Trophoblast cell (in vitro differentiated cells and primary cell): ENCODE results near the gene SPPL2A.

ENCODE experiments used
- DNase-seq, 2 donors: peaks; one replicate each; pipeline ENCODE4 v3.0.0-alpha.2; 2016
- H2AFZ ChIP-seq: 2 replicates; pipeline ENCODE4 v1.6.1; 2013; ENCODE audit warnings: low read length, moderate library complexity, mild to moderate bottlenecking; ENCODE audit not compliant: insufficient read depth, poor library complexity
- H2AK5ac ChIP-seq: 2 replicates; pipeline ENCODE4 v1.6.1; 2013; ENCODE audit warnings: mild to moderate bottlenecking, low read length
- H2BK120ac ChIP-seq: 2 replicates; pipeline ENCODE4 v1.6.1; 2013; ENCODE audit warnings: low read length, mild to moderate bottlenecking, moderate library complexity; ENCODE audit not compliant: insufficient read depth, poor library complexity
- H2BK12ac ChIP-seq: 2 replicates; pipeline ENCODE4 v1.6.1; 2013; ENCODE audit warnings: mild to moderate bottlenecking, low read length, moderate library complexity
- H2BK5ac ChIP-seq: 2 replicates; pipeline ENCODE4 v1.6.1; 2013; ENCODE audit warnings: low read length, low read depth, moderate library complexity, mild to moderate bottlenecking; ENCODE audit not compliant: poor library complexity
- H3K14ac ChIP-seq: 2 replicates; pipeline ENCODE4 v1.6.1; 2013; ENCODE audit warnings: mild to moderate bottlenecking, low read length
- H3K18ac ChIP-seq: 2 replicates; pipeline ENCODE4 v1.6.1; 2013; ENCODE audit warnings: mild to moderate bottlenecking, low read length
- H3K23ac ChIP-seq: 2 replicates; pipeline ENCODE4 v1.6.1; 2013; ENCODE audit warnings: low read length
- H3K27ac ChIP-seq: 2 replicates; pipeline ENCODE4 v1.5.1; 2013; ENCODE audit warnings: low read depth, mild to moderate bottlenecking, inconsistent platforms, low read length, moderate library complexity
- H3K27me3 ChIP-seq: 2 replicates; pipeline ENCODE4 v1.6.1; 2013; ENCODE audit warnings: inconsistent platforms, mild to moderate bottlenecking, low read length, moderate library complexity; ENCODE audit not compliant: insufficient read depth
- H3K36me3 ChIP-seq, 2 experiments: 1 replicate in 1 of 2; 2 replicates in 1 of 2; pipeline ENCODE4 v1.6.1; 2013; ENCODE audit warnings: low read length in 2 of 2, mild to moderate bottlenecking in 2 of 2, moderate library complexity in 1 of 2; ENCODE audit not compliant: insufficient read depth in 2 of 2, control insufficient read depth in 1 of 2
- H3K4ac ChIP-seq: 2 replicates; pipeline ENCODE4 v1.6.1; 2013; ENCODE audit warnings: low read depth, mild to moderate bottlenecking, low read length, moderate library complexity
- H3K4me1 ChIP-seq, 2 experiments: 1 replicate in 1 of 2; 2 replicates in 1 of 2; pipeline ENCODE4 v1.6.1; 2013; ENCODE audit warnings: low read length in 2 of 2, mild to moderate bottlenecking in 2 of 2, moderate library complexity in 1 of 2; ENCODE audit not compliant: insufficient read depth in 2 of 2, control insufficient read depth in 1 of 2
- H3K4me2 ChIP-seq: 2 replicates; pipeline ENCODE4 v1.6.1; 2013; ENCODE audit warnings: inconsistent platforms, mild to moderate bottlenecking, low read length, moderate library complexity
- H3K4me3 ChIP-seq: 2 replicates; pipeline ENCODE4 v1.5.1; 2013; ENCODE audit warnings: mild to moderate bottlenecking, low read depth, low read length, inconsistent platforms
- H3K79me1 ChIP-seq: one replicate; pipeline ENCODE4 v1.6.1; 2013; ENCODE audit warnings: low read length
- H3K79me2 ChIP-seq: 2 replicates; pipeline ENCODE4 v1.6.1; 2013; ENCODE audit warnings: low read length, mild to moderate bottlenecking; ENCODE audit not compliant: control insufficient read depth, insufficient read depth, poor library complexity
- H3K9ac ChIP-seq: 2 replicates; pipeline ENCODE4 v1.6.1; 2013; ENCODE audit warnings: mild to moderate bottlenecking, low read length
- H3K9me3 ChIP-seq: 2 replicates; pipeline ENCODE4 v1.6.1; 2013; ENCODE audit warnings: low read depth, mild to moderate bottlenecking, control low read depth, inconsistent platforms, low read length; ENCODE audit not compliant: insufficient read depth
- H4K12ac ChIP-seq: 2 replicates; pipeline ENCODE4 v1.6.1; 2013; ENCODE audit warnings: low read depth, mild to moderate bottlenecking, low read length, moderate library complexity
- H4K8ac ChIP-seq: 2 replicates; pipeline ENCODE4 v1.6.1; 2013; ENCODE audit warnings: low read depth, mild to moderate bottlenecking, low read length, moderate library complexity
- H4K91ac ChIP-seq: one replicate; pipeline ENCODE4 v1.6.1; 2013; ENCODE audit warnings: low read depth, mild to moderate bottlenecking, low read length, moderate library complexity
- WGBS: extraction: QIAGEN DNeasy Blood & Tissue Kit; methylation state at CpG from one replicate; pipeline ENCODE4 v1.1.7; 2013; ENCODE audit warnings: missing lambda C conversion rate; ENCODE audit not compliant: insufficient read length, insufficient coverage; ENCODE audit errors: extremely low coverage; 5-methylcytosine and 5-hydroxymethylcytosine counted together

SPPL2A gene

DNA sequence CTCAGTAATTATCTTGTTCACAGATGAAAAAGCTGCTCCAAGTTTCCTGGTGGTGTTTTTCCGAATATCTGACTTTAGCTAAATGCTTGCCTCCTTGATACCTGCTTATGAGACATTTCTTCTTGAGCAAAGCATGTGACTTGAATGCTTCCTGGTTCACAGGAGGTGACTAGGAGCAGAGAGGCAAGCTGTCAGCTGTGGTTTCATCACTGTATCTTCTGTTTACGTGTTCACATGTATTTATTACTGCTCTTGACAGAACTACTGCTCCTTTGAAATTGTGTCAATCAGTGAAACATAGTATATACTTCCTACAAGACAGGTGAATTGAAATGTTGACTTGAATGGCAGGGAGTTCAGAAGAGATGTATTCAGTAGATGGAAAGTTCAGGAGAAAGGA is 8.9 kb upstream of the SPPL2A start:
- no peak overlapping the region for H3K18ac ChIP-seq

DNA sequence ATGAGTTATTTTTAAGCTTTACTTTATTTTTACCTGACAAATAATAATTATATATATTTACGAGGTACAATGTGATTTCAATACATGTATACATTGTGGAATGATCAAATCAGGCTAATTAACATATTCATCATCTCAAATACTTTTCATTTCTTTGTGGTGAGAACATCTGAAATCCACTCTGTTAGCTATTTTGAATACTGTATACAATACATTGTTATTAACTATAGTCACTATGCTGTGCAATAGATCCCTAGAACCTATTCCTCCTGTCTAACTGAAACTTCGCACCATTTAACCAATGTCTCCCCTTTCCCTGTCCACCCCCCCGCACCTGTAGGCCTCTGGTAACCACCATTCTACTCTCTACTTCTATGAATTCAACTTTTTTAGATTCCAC is 7.9 kb upstream of the SPPL2A start:
- H2BK5ac ChIP-seq = no peak overlapping the region

More for the DNA sequence above, 8.9 kb upstream of the SPPL2A start:
- Histone ChIP-seq H2BK120ac (no peak overlapping the region), H4K12ac (no peak overlapping the region), H3K27ac (no peak overlapping the region), H3K4me3 (no peak overlapping the region), H4K91ac (no peak overlapping the region), H3K27me3 (no peaks in the 10 kb centered on the region), H2BK12ac (no peak overlapping the region), H3K79me1 (no peaks in the 10 kb centered on the region), H3K9me3 (no peaks in the 10 kb centered on the region), H3K14ac (no peak overlapping the region), H2AK5ac (no peak overlapping the region), H3K36me3 (no peaks in the 10 kb centered on the region), H2AFZ (no peak overlapping the region), H3K4me2 (no peak overlapping the region), H3K4me1 (no peaks in the 10 kb centered on the region), H3K79me2 (no peaks in the 10 kb centered on the region), H2BK5ac (no peak overlapping the region), H3K4ac (no peak overlapping the region), H3K9ac (no peak overlapping the region), H3K23ac (no peak overlapping the region), H4K8ac (no peak overlapping the region)
- WGBS = no CpG with 5 or more reads among the region's 2 CpGs
- peak; percentile 17 to 32 for DNase-seq

DNA sequence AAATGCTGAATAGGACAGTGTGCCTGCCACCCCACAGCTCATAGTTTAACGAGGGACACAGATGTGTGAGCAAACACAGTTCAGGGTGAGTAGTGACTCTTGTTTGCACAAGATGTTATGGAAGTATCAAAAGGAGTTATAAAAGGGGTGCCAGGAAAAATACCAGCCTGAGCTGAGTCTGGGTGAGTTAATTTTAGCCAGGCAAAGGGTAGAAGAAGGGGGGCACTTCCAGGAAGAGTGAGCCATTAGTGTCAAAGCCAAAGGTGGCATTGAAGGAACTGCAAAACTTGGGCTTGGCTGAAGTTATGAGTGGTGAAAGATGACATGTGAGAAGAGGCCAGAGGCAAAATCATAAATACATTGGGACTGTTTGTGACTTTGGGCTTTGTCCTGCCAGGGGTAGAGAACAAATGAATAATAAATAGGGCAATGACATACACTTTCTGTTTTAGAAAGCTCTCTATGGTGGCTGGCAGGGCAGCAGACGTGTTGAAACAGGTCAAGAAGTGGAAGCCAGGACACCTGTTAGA is 1.9 kb upstream of the SPPL2A start:
- no peak overlapping the region for H4K8ac ChIP-seq
- H3K14ac ChIP-seq = no peak overlapping the region
- no peak overlapping the region for H4K91ac ChIP-seq
- H3K9ac ChIP-seq = no peak overlapping the region
- no peak overlapping the region for H4K12ac ChIP-seq
- H3K9me3 ChIP-seq = no peaks in the 10 kb centered on the region
- no peak overlapping the region for H2BK12ac ChIP-seq
- no peak overlapping the region for H3K23ac ChIP-seq
- peaks cover 7% of the 10 kb centered on the region for H3K79me2 ChIP-seq
- no peak for DNase-seq
- no CpG with 5 or more reads among the region's 2 CpGs for whole genome bisulfite sequencing
- H3K4me2 ChIP-seq = no peak overlapping the region
- H3K4me3 ChIP-seq = no peak overlapping the region
- no peaks in the 10 kb centered on the region for H3K27me3 ChIP-seq
- H2AK5ac ChIP-seq = no peak overlapping the region
- H3K79me1 ChIP-seq = peaks cover 10% of the 10 kb centered on the region
- H3K4ac ChIP-seq = no peak overlapping the region
- H3K4me1 ChIP-seq = no peaks in the 10 kb centered on the region
- no peak overlapping the region for H2BK120ac ChIP-seq
- no peak overlapping the region for H2BK5ac ChIP-seq
- no peak overlapping the region for H3K18ac ChIP-seq
- H3K36me3 ChIP-seq = no peaks in the 10 kb centered on the region
- no peak overlapping the region for H2AFZ ChIP-seq
- no peak overlapping the region for H3K27ac ChIP-seq

More for the DNA sequence above, 7.9 kb upstream of the SPPL2A start:
- Histone ChIP-seq H2AK5ac (no peak overlapping the region), H2BK12ac (no peak overlapping the region), H4K12ac (no peak overlapping the region), H3K27ac (no peak overlapping the region), H2AFZ (no peak overlapping the region), H4K8ac (no peak overlapping the region), H2BK120ac (no peak overlapping the region), H3K14ac (no peak overlapping the region), H3K4me2 (no peak overlapping the region), H3K4me3 (no peak overlapping the region), H3K27me3 (no peaks in the 10 kb centered on the region), H3K4ac (no peak overlapping the region), H3K4me1 (no peaks in the 10 kb centered on the region), H3K18ac (no peak overlapping the region), H3K79me2 (no peaks in the 10 kb centered on the region), H4K91ac (no peak overlapping the region), H3K9me3 (no peaks in the 10 kb centered on the region), H3K79me1 (no peaks in the 10 kb centered on the region), H3K9ac (no peak overlapping the region), H3K23ac (no peak overlapping the region), H3K36me3 (no peaks in the 10 kb centered on the region)
- WGBS = no CpG with 5 or more reads among the region's 3 CpGs
- DNase-seq = no peak

DNA sequence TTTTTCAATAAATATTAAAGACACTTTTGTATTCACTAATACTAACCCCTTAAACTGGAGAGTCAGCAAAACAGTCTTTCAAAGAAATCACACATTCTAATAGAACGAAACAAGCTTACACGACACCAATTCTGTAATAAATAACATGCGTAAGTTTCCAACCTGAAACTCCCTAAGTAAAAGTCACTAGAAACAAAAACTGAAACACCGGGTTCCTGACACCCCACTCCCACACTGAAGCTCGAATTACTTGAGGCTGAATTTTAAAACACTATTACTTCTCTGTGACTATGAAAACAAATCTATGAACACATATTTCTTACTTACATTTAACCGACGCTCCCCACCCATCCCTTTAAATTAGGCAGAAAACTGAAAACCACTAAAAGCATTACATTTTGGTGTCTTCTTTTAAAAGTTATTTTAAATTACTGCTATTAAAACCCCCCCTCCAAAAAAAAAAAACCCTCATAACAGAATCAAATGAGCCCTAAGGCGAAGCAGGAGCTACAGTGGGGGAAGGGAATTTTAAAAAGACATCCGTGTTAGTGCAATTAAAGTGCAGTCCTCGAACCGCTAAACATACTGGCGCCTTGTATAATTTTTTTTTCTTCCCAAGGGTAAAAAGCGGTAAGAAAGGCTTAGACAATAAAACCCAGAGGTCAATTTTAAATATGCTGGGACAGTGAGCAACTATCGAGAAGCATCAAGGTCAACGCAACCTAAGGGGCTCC is 878 bp downstream of the SPPL2A start:
- Histone ChIP-seq H2BK120ac (no peak overlapping the region), H2AK5ac (no peak overlapping the region), H3K4me1 (no peaks in the 10 kb centered on the region), H3K79me2 (peaks cover 7% of the 10 kb centered on the region), H3K4ac (no peak overlapping the region), H3K79me1 (peaks cover 10% of the 10 kb centered on the region), H4K12ac (peak overlapping the region; percentile 89), H4K8ac (peak overlapping the region; percentile 96), H3K27me3 (no peaks in the 10 kb centered on the region), H2BK12ac (no peak overlapping the region), H4K91ac (no peak overlapping the region), H2BK5ac (no peak overlapping the region), H3K27ac (peak overlapping the region; percentile 96), H3K36me3 (no peaks in the 10 kb centered on the region), H3K14ac (no peak overlapping the region), H3K9ac (no peak overlapping the region), H3K4me3 (peak overlapping the region; percentile 97), H3K18ac (no peak overlapping the region), H2AFZ (no peak overlapping the region), H3K4me2 (peak overlapping the region; percentile 71), H3K9me3 (no peaks in the 10 kb centered on the region), H3K23ac (no peak overlapping the region)
- WGBS = no CpG with 5 or more reads among the region's 15 CpGs
- DNase-seq = no peak
